Immature natural killer cell (primary cell): ENCODE results near the gene DCLK2. TPM values are rescaled to one million over a fixed set of nuclear protein-coding genes. Genes with fewer than 3 reads are reported as not detected.

ENCODE experiments used
- DNase-seq, 3 donors: peaks; one replicate each; pipeline ENCODE4 v3.0.0; 2022; ENCODE audit warnings: mixed read lengths in 1 of 3
- H3K27ac Mint-ChIP-seq, 6 donors: one replicate each; pipeline ENCODE4 v1.8.0; 2020; ENCODE audit warnings: mixed read lengths in 6 of 6, mild to moderate bottlenecking in 5 of 6, inconsistent platforms in 4 of 6, moderate library complexity in 3 of 6
- H3K27me3 Mint-ChIP-seq, 3 donors: one replicate each; pipeline ENCODE4 v1.8.0; 2020 to 2021; ENCODE audit warnings: low read depth in 3 of 3, mild to moderate bottlenecking in 3 of 3, mixed read lengths in 3 of 3, moderate library complexity in 3 of 3, inconsistent platforms in 1 of 3
- H3K36me3 Mint-ChIP-seq, 3 donors: one replicate each; pipeline ENCODE4 v1.8.0; 2020; ENCODE audit warnings: mixed read lengths in 3 of 3, inconsistent platforms in 2 of 3, mild to moderate bottlenecking in 2 of 3
- H3K4me1 Mint-ChIP-seq, 2 donors: one replicate each; pipeline ENCODE4 v1.8.0; 2020; ENCODE audit warnings: inconsistent platforms in 2 of 2, mild to moderate bottlenecking in 2 of 2, mixed read lengths in 2 of 2, moderate library complexity in 1 of 2
- H3K4me3 Mint-ChIP-seq, 5 donors: one replicate each; pipeline ENCODE4 v1.8.0; 2020; ENCODE audit warnings: mild to moderate bottlenecking in 5 of 5, mixed read lengths in 5 of 5, inconsistent platforms in 3 of 5, moderate library complexity in 3 of 5
- H3K9me3 Mint-ChIP-seq, 6 donors: one replicate each; pipeline ENCODE4 v1.8.0; 2020; ENCODE audit warnings: mild to moderate bottlenecking in 6 of 6, mixed read lengths in 6 of 6, inconsistent platforms in 4 of 6, moderate library complexity in 3 of 6
- polyA plus RNA-seq, 3 donors: library from polyadenylated mRNA; unstranded; fragments of 300-500 nt; fragmentation: Illumina TruSeq; gene quantifications; one replicate each; pipeline ENCODE4 v1.2.3, GENCODE V29; 2021

The DCLK2 gene
- polyA plus RNA-seq, 3 donors from 2014 or later, result not detected

- no peak overlapping the region for H3K27ac Mint-ChIP-seq
- no peaks in the 10 kb centered on the region for H3K36me3 Mint-ChIP-seq
- H3K9me3 Mint-ChIP-seq, result peaks cover 0 to 1% (median 0%) of the 10 kb centered on the region in 6 donors
- DNase-seq, result no peak
- no peak overlapping the region for H3K4me3 Mint-ChIP-seq
- no peaks in the 10 kb centered on the region for H3K4me1 Mint-ChIP-seq
- no peaks in the 10 kb centered on the region for H3K27me3 Mint-ChIP-seq
Observed at GRCh38 chr4:150135134-150135772, 57.0 kb downstream of the DCLK2 start.

- no peaks in the 10 kb centered on the region for H3K27me3 Mint-ChIP-seq
- no peak overlapping the region for H3K27ac Mint-ChIP-seq
- DNase-seq, result no peak
- no peak overlapping the region for H3K4me3 Mint-ChIP-seq
- peaks cover 0 to 1% (median 0%) of the 10 kb centered on the region in 6 donors for H3K9me3 Mint-ChIP-seq
- H3K36me3 Mint-ChIP-seq, result no peaks in the 10 kb centered on the region
- H3K4me1 Mint-ChIP-seq, result no peaks in the 10 kb centered on the region
Observed at GRCh38 chr4:150136036-150136435, 57.8 kb downstream of the DCLK2 start.

GRCh38 chr4:150136481-150136880, 58.2 kb downstream of the DCLK2 start:
- H3K27ac Mint-ChIP-seq, result no peak overlapping the region

GRCh38 chr4:150139297-150139865, 61.1 kb downstream of the DCLK2 start:
- no peaks in the 10 kb centered on the region for H3K27me3 Mint-ChIP-seq
- peaks cover 0 to 1% (median 0%) of the 10 kb centered on the region in 6 donors for H3K9me3 Mint-ChIP-seq
- H3K36me3 Mint-ChIP-seq, result no peaks in the 10 kb centered on the region
- no peak overlapping the region for H3K27ac Mint-ChIP-seq
- H3K4me1 Mint-ChIP-seq, result no peaks in the 10 kb centered on the region
- H3K4me3 Mint-ChIP-seq, result no peak overlapping the region
- DNase-seq, result no peak

More at GRCh38 chr4:150136481-150136880, 58.2 kb downstream of the DCLK2 start:
- H3K4me3 Mint-ChIP-seq, result no peak overlapping the region
- no peaks in the 10 kb centered on the region for H3K36me3 Mint-ChIP-seq
- peaks cover 0 to 3% (median 0%) of the 10 kb centered on the region in 6 donors for H3K9me3 Mint-ChIP-seq
- H3K27me3 Mint-ChIP-seq, result no peaks in the 10 kb centered on the region
- no peaks in the 10 kb centered on the region for H3K4me1 Mint-ChIP-seq
- DNase-seq, result no peak

- Mint-ChIP-seq H3K4me1 (no peaks in the 10 kb centered on the region), H3K27ac (no peak overlapping the region), H3K4me3 (no peak overlapping the region), H3K36me3 (no peaks in the 10 kb centered on the region), H3K27me3 (no peaks in the 10 kb centered on the region), H3K9me3 (peaks cover 0 to 1% (median 0%) of the 10 kb centered on the region in 6 donors)
- no peak for DNase-seq
Observed at GRCh38 chr4:150140774-150141400, 62.6 kb downstream of the DCLK2 start.

- Mint-ChIP-seq H3K4me1 (no peaks in the 10 kb centered on the region), H3K36me3 (no peaks in the 10 kb centered on the region), H3K4me3 (no peak overlapping the region), H3K27me3 (no peaks in the 10 kb centered on the region), H3K9me3 (peaks cover 0 to 1% (median 0%) of the 10 kb centered on the region in 6 donors), H3K27ac (no peak overlapping the region)
- no peak for DNase-seq
Observed at GRCh38 chr4:150141756-150142155, 63.5 kb downstream of the DCLK2 start.

GRCh38 chr4:150142831-150143230, 64.6 kb downstream of the DCLK2 start:
- Mint-ChIP-seq H3K4me1 (no peaks in the 10 kb centered on the region), H3K27me3 (no peaks in the 10 kb centered on the region), H3K9me3 (peaks cover 0 to 1% (median 0%) of the 10 kb centered on the region in 6 donors), H3K36me3 (no peaks in the 10 kb centered on the region), H3K27ac (no peak overlapping the region), H3K4me3 (no peak overlapping the region)
- DNase-seq, result no peak

- Mint-ChIP-seq H3K4me3 (no peak overlapping the region), H3K4me1 (no peaks in the 10 kb centered on the region), H3K27ac (no peak overlapping the region), H3K27me3 (peaks cover 0 to 4% (median 1%) of the 10 kb centered on the region in 3 donors), H3K36me3 (no peaks in the 10 kb centered on the region), H3K9me3 (peaks cover 0 to 1% (median 0%) of the 10 kb centered on the region in 6 donors)
- DNase-seq, result no peak
Observed at GRCh38 chr4:150145090-150145945, 67.1 kb downstream of the DCLK2 start.

- Mint-ChIP-seq H3K9me3 (peaks cover 0 to 1% (median 0%) of the 10 kb centered on the region in 6 donors), H3K36me3 (no peaks in the 10 kb centered on the region), H3K27me3 (peaks cover 0 to 4% (median 1%) of the 10 kb centered on the region in 3 donors), H3K4me1 (no peaks in the 10 kb centered on the region), H3K4me3 (no peak overlapping the region), H3K27ac (no peak overlapping the region)
- no peak for DNase-seq
Observed at GRCh38 chr4:150145946-150146340, 67.7 kb downstream of the DCLK2 start.

GRCh38 chr4:150149381-150149780, 71.1 kb downstream of the DCLK2 start:
- no peaks in the 10 kb centered on the region for H3K36me3 Mint-ChIP-seq
- no peak overlapping the region for H3K27ac Mint-ChIP-seq
- DNase-seq, result no peak
- no peak overlapping the region for H3K4me3 Mint-ChIP-seq
- H3K4me1 Mint-ChIP-seq, result no peaks in the 10 kb centered on the region
- H3K27me3 Mint-ChIP-seq, result peaks cover 0 to 4% (median 1%) of the 10 kb centered on the region in 3 donors
- H3K9me3 Mint-ChIP-seq, result peaks cover 0 to 1% (median 0%) of the 10 kb centered on the region in 6 donors

- Mint-ChIP-seq H3K27me3 (peaks cover 0 to 4% (median 4%) of the 10 kb centered on the region in 3 donors), H3K4me1 (no peaks in the 10 kb centered on the region), H3K4me3 (no peak overlapping the region), H3K9me3 (no peaks in the 10 kb centered on the region), H3K36me3 (no peaks in the 10 kb centered on the region), H3K27ac (no peak overlapping the region)
- no peak for DNase-seq
Observed at GRCh38 chr4:150150629-150151062, 72.4 kb downstream of the DCLK2 start.

- H3K9me3 Mint-ChIP-seq, result no peaks in the 10 kb centered on the region
- no peak for DNase-seq
- no peaks in the 10 kb centered on the region for H3K36me3 Mint-ChIP-seq
- H3K27ac Mint-ChIP-seq, result no peak overlapping the region
- H3K4me3 Mint-ChIP-seq, result no peak overlapping the region
- no peaks in the 10 kb centered on the region for H3K4me1 Mint-ChIP-seq
- peaks cover 0 to 6% (median 4%) of the 10 kb centered on the region in 3 donors for H3K27me3 Mint-ChIP-seq
Observed at GRCh38 chr4:150152766-150153165, 74.5 kb downstream of the DCLK2 start.

- H3K4me1 Mint-ChIP-seq, result no peaks in the 10 kb centered on the region
- no peak overlapping the region for H3K4me3 Mint-ChIP-seq
- DNase-seq, result no peak
- H3K9me3 Mint-ChIP-seq, result no peaks in the 10 kb centered on the region
- no peak overlapping the region for H3K27ac Mint-ChIP-seq
- no peaks in the 10 kb centered on the region for H3K36me3 Mint-ChIP-seq
- peaks cover 0 to 7% (median 0%) of the 10 kb centered on the region in 3 donors for H3K27me3 Mint-ChIP-seq
Observed at GRCh38 chr4:150155391-150155790, 77.1 kb downstream of the DCLK2 start.

GRCh38 chr4:150156543-150156942, 78.3 kb downstream of the DCLK2 start:
- H3K27me3 Mint-ChIP-seq, result peaks cover 0 to 7% (median 0%) of the 10 kb centered on the region in 3 donors
- no peaks in the 10 kb centered on the region for H3K36me3 Mint-ChIP-seq
- H3K27ac Mint-ChIP-seq, result no peak overlapping the region
- no peaks in the 10 kb centered on the region for H3K4me1 Mint-ChIP-seq
- H3K4me3 Mint-ChIP-seq, result no peak overlapping the region
- no peak for DNase-seq
- H3K9me3 Mint-ChIP-seq, result no peaks in the 10 kb centered on the region
